KMS-11 (cell line): ENCODE measurements around the gene PWP1.

ENCODE experiments used
- H2AFZ ChIP-seq: fragments of 200-600 bp; sonication (generic); 2 replicates; pipeline ENCODE4 v1.6.1; 2016; ENCODE audit warnings: antibody characterized with exemption, mixed run types, low read depth
- H3K27ac ChIP-seq: fragments of 200-600 bp; sonication (generic); 2 replicates; pipeline ENCODE4 v1.6.1; 2016; ENCODE audit warnings: mild to moderate bottlenecking, mixed run types
- H3K27me3 ChIP-seq: fragments of 200-600 bp; sonication (generic); 2 replicates; pipeline ENCODE4 v1.6.1; 2017; ENCODE audit warnings: mild to moderate bottlenecking, low read depth, mixed run types, moderate library complexity; ENCODE audit not compliant: insufficient read depth
- H3K36me3 ChIP-seq: fragments of 200-600 bp; sonication (generic); 2 replicates; pipeline ENCODE4 v1.6.1; 2017; ENCODE audit warnings: mild to moderate bottlenecking, mixed run types; ENCODE audit not compliant: insufficient read depth
- H3K4me1 ChIP-seq: fragments of 200-600 bp; sonication (generic); 2 replicates; pipeline ENCODE4 v1.6.1; 2016; ENCODE audit warnings: mild to moderate bottlenecking, low read depth, mixed run types; ENCODE audit not compliant: poor library complexity, severe bottlenecking
- H3K4me2 ChIP-seq: fragments of 200-600 bp; sonication (generic); 2 replicates; pipeline ENCODE4 v1.7.0; 2016; ENCODE audit warnings: mild to moderate bottlenecking, mixed run types
- H3K4me3 ChIP-seq: fragments of 200-600 bp; sonication (generic); IDR thresholded peaks from 2 replicates; pipeline ENCODE4 v1.6.1; 2017; ENCODE audit warnings: low read depth, low read length, mixed read lengths; ENCODE audit not compliant: insufficient read depth
- H3K79me2 ChIP-seq: fragments of 200-600 bp; sonication (generic); 2 replicates; pipeline ENCODE4 v1.6.1; 2016; ENCODE audit warnings: low read depth, mixed run types; ENCODE audit not compliant: insufficient read depth
- H3K9ac ChIP-seq: fragments of 200-600 bp; sonication (generic); 2 replicates; pipeline ENCODE4 v1.6.1; 2016; ENCODE audit warnings: mild to moderate bottlenecking, mixed run types
- H4K20me1 ChIP-seq: fragments of 200-600 bp; sonication (generic); 2 replicates; pipeline ENCODE4 v1.6.1; 2016; ENCODE audit warnings: mild to moderate bottlenecking, mixed run types; ENCODE audit not compliant: insufficient read depth
- TF ChIP-seq, protein P1 (sequence below): fragments of 200-600 bp; sonication (generic); conservative IDR thresholded peaks from 2 replicates; pipeline ENCODE4 v1.6.1; 2017; ENCODE audit warnings: low read depth, mild to moderate bottlenecking, antibody characterized with exemption, low read length, moderate library complexity, mixed read lengths

Gene PWP1

DNA sequence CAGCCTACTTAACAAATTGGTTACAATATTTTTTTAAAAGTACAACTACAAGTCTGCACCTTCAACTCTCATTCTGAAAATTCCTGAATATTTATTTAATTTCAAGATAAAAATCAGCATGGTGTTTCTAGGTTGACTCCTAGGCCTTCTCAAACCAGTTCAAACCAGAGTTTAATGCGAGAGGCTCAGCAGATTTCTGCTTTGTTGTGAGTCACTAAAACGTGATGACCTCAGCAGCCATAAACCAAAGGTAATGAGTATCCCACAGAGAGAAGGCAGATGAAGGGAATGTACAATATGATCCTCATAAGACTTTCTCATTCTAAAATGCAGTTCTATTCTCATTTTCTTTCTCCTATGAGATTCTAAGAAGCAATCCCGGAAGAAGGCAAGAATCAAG is 73.8 kb downstream of the PWP1 start:
- TF ChIP-seq, protein P1, sequence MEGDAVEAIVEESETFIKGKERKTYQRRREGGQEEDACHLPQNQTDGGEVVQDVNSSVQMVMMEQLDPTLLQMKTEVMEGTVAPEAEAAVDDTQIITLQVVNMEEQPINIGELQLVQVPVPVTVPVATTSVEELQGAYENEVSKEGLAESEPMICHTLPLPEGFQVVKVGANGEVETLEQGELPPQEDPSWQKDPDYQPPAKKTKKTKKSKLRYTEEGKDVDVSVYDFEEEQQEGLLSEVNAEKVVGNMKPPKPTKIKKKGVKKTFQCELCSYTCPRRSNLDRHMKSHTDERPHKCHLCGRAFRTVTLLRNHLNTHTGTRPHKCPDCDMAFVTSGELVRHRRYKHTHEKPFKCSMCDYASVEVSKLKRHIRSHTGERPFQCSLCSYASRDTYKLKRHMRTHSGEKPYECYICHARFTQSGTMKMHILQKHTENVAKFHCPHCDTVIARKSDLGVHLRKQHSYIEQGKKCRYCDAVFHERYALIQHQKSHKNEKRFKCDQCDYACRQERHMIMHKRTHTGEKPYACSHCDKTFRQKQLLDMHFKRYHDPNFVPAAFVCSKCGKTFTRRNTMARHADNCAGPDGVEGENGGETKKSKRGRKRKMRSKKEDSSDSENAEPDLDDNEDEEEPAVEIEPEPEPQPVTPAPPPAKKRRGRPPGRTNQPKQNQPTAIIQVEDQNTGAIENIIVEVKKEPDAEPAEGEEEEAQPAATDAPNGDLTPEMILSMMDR, result no peak
- Histone ChIP-seq H3K27me3 (no peaks in the 10 kb centered on the region), H3K79me2 (peaks cover 31% of the 10 kb centered on the region), H3K4me2 (peak overlapping the region; percentile 91), H3K4me1 (peaks cover 14% of the 10 kb centered on the region), H2AFZ (no peak overlapping the region), H3K9ac (peak overlapping the region; percentile 58; the same call in 1 of the 2 replicates), H3K27ac (peak overlapping the region; percentile 71), H4K20me1 (no peaks in the 10 kb centered on the region), H3K4me3 (no peak overlapping the region), H3K36me3 (0 out of 2 replicates have a peak, but pooled peaks cover 2% of the 10 kb centered on the region)

DNA sequence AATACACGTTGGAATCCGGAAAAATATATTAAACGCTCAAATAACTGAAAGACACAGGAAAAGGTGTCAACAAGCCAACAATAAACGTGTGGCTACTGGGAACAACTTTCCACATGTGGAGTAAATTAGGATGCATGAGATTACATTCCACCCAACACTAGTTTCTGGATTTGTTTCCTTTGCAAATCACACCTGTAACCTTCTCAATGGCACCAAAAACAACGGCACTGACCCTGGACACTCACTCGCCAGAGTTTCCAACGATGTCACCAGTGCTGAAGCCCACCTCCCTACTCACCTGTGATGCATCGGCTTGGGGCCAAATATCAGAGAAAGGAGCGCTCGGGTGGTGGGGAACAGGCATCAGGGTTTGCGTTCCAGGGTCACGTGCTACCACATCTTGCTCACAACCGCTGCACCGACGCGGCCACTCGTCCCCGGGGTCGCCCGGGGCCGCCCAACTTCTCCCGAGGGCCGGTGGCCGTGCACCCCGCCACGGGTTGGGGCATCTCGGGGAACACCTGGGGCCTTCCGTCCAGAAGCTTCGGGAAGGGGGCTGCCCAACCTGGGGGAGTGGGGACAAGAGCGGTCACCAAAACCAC is 74.7 kb downstream of the PWP1 start:
- Histone ChIP-seq H3K36me3 (0 out of 2 replicates have a peak, but pooled peaks cover 2% of the 10 kb centered on the region), H3K79me2 (peaks cover 31% of the 10 kb centered on the region), H3K27me3 (no peaks in the 10 kb centered on the region), H3K4me1 (peaks cover 14% of the 10 kb centered on the region), H2AFZ (peak overlapping the region; percentile 34; the same call in 1 of the 2 replicates), H3K4me3 (no peak overlapping the region), H3K9ac (peak overlapping the region; percentile 58; the same call in 1 of the 2 replicates), H3K4me2 (peak overlapping the region; percentile 91), H3K27ac (peak overlapping the region; percentile 71), H4K20me1 (no peaks in the 10 kb centered on the region)
- TF ChIP-seq, protein P1, result no peak

DNA sequence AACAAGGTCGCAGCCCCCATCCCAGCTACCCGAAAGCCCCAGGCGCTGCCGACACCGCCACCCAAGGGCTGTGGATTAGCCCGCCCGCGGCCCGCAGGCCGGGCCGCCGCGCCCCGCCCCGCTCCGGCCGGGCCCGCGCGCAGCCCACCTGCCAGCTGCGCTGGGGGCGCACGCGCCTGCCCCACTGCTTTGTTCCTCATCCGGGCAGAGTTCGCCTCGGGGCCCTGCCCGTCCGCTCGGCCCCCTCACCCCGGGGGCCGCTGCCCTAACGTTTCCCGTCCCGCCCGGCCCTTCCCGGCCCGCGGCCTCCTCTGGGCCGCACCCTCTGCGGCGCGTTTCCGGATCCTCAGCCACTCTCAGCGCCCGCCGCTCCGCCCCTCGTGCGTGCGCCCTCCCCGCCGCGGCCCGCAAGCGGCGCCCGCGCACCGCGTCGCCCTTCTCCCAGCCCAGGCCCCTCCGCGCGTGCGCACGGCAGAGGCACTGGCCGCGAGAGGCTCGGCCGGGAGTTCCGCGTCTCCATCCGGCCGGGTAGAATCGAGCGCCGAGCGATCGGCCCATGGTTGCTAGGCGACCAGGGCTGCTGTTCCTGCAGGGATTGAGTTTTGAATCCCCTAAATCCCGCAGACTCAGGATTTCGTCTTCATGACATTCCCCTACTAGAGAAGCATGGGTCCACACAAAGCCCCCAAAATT is 75.4 kb downstream of the PWP1 start, which contains the start of gene PRDM4:
Gene PRDM4 (minus strand): TSS at position 329 of the 693 bp plus-strand sequence. CDS start 622 bp downstream, outside the sequence.
- H3K79me2 ChIP-seq, result peaks cover 31% of the 10 kb centered on the region
- H3K4me3 ChIP-seq, result no peak within 1 kb of the TSS
- TF ChIP-seq, protein P1, result no peak; the same call in 1 of the 2 replicates
- peak within 1 kb of the TSS; percentile 91 for H3K4me2 ChIP-seq
- H3K36me3 ChIP-seq, result 0 out of 2 replicates have a peak, but pooled peaks cover 2% of the 10 kb centered on the region
- H3K4me1 ChIP-seq, result peaks cover 14% of the 10 kb centered on the region
- peak within 1 kb of the TSS; percentile 71 for H3K27ac ChIP-seq
- H3K27me3 ChIP-seq, result no peaks in the 10 kb centered on the region
- peak within 1 kb of the TSS; percentile 58; the same call in 1 of the 2 replicates for H3K9ac ChIP-seq
- H4K20me1 ChIP-seq, result no peaks in the 10 kb centered on the region
- H2AFZ ChIP-seq, result peak within 1 kb of the TSS; percentile 97

DNA sequence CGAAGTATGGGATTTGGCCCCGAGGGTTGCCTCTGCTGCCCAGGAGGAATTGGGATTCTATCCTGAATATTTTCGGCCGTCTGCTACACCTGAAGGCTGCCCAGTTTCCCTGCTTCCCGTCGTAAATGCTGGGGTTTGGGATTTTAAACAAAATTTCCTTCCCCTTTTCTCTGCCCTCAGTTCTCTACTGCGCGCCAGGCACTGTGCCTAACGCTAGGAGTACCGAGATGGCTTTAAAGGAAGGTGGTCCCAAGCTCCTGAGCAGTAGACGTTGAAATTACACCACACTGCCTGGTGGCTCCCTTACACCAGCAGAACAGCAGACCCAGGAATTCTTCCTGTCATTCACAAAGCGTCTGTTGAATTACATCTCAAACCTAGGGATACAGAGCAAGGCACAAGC is 75.9 kb downstream of the PWP1 start:
- H3K4me3 ChIP-seq, result no peak overlapping the region
- peak overlapping the region; percentile 88 for H3K4me2 ChIP-seq
- peaks cover 14% of the 10 kb centered on the region for H3K4me1 ChIP-seq
- peak overlapping the region; percentile 97 for H2AFZ ChIP-seq
- TF ChIP-seq, protein P1, result no peak
- no peak overlapping the region for H3K27ac ChIP-seq
- H3K36me3 ChIP-seq, result 0 out of 2 replicates have a peak, but pooled peaks cover 2% of the 10 kb centered on the region
- H3K79me2 ChIP-seq, result peaks cover 31% of the 10 kb centered on the region
- H3K27me3 ChIP-seq, result no peaks in the 10 kb centered on the region
- H3K9ac ChIP-seq, result peak overlapping the region; percentile 23; the same call in 1 of the 2 replicates
- H4K20me1 ChIP-seq, result no peaks in the 10 kb centered on the region
